Measurements from ENCODE around the gene XPO6. TPM values are rescaled to one million over a fixed set of nuclear protein-coding genes. Genes with fewer than 3 reads are reported as not detected.

XPO6 gene
- total RNA-seq, 4 donors from 2014 or later = 72.9 to 251 (median 86.4) TPM

GRCh38 chr16:28165598-28165997 is 46.2 kb downstream of the XPO6 start:
- Histone ChIP-seq H3K27ac (no peak overlapping the region), H3K4me1 (no peaks in the 10 kb centered on the region), H3K9me3 (no peaks in the 10 kb centered on the region), H3K36me3 (no peaks in the 10 kb centered on the region), H3K4me3 (no peak overlapping the region), H3K27me3 (no peaks in the 10 kb centered on the region)
- TF ChIP-seq CTCF (IDR thresholded peaks at IDR 0.05) (no peak), POLR2A (IDR thresholded peaks at IDR 0.05) (no peak)
- intact Hi-C loops (cut with DNase I; ENCODE audit: low total_unique reads) = no loop called here
- DNase-seq = no peak

GRCh38 chr16:28164140-28164539 is 47.6 kb downstream of the XPO6 start:
- H3K27ac ChIP-seq = peak overlapping the region; percentile 33 to 41
- DNase-seq = no peak

GRCh38 chr16:28163699-28164098 is 48.1 kb downstream of the XPO6 start:
- no peaks in the 10 kb centered on the region for H3K36me3 ChIP-seq
- peak overlapping the region; percentile 33 to 41 for H3K27ac ChIP-seq
- no peaks in the 10 kb centered on the region for H3K4me1 ChIP-seq
- H3K4me3 ChIP-seq = no peak overlapping the region
- no peaks in the 10 kb centered on the region for H3K27me3 ChIP-seq
- no peak for DNase-seq
- H3K9me3 ChIP-seq = no peaks in the 10 kb centered on the region
- no peak for TF ChIP-seq CTCF (IDR thresholded peaks at IDR 0.05)
- no peak for TF ChIP-seq POLR2A (IDR thresholded peaks at IDR 0.05)
- intact Hi-C loops (cut with DNase I; ENCODE audit: low total_unique reads) = no loop called here

More at GRCh38 chr16:28164140-28164539, 47.6 kb downstream of the XPO6 start:
- Histone ChIP-seq H3K9me3 (no peaks in the 10 kb centered on the region), H3K27me3 (no peaks in the 10 kb centered on the region), H3K4me3 (no peak overlapping the region), H3K4me1 (no peaks in the 10 kb centered on the region), H3K36me3 (no peaks in the 10 kb centered on the region)
- intact Hi-C loops (cut with DNase I; ENCODE audit: low total_unique reads) = no loop called here
- TF ChIP-seq CTCF (IDR thresholded peaks at IDR 0.05) = no peak
- TF ChIP-seq POLR2A (IDR thresholded peaks at IDR 0.05) = no peak

GRCh38 chr16:28162326-28162877 is 49.4 kb downstream of the XPO6 start:
- H3K9me3 ChIP-seq = no peaks in the 10 kb centered on the region
- H3K27ac ChIP-seq = no peak overlapping the region
- H3K4me1 ChIP-seq = no peaks in the 10 kb centered on the region
- no peak overlapping the region for H3K4me3 ChIP-seq
- intact Hi-C loops (cut with DNase I; ENCODE audit: low total_unique reads) = no loop called here
- no peak for TF ChIP-seq POLR2A (IDR thresholded peaks at IDR 0.05)
- no peak for TF ChIP-seq CTCF (IDR thresholded peaks at IDR 0.05)
- no peak for DNase-seq
- H3K36me3 ChIP-seq = no peaks in the 10 kb centered on the region
- H3K27me3 ChIP-seq = no peaks in the 10 kb centered on the region

GRCh38 chr16:28161626-28162025 is 50.1 kb downstream of the XPO6 start:
- Histone ChIP-seq H3K4me3 (no peak overlapping the region), H3K36me3 (no peaks in the 10 kb centered on the region), H3K9me3 (no peaks in the 10 kb centered on the region), H3K27ac (no peak overlapping the region), H3K4me1 (no peaks in the 10 kb centered on the region), H3K27me3 (no peaks in the 10 kb centered on the region)
- no peak for DNase-seq
- intact Hi-C loops (cut with DNase I; ENCODE audit: low total_unique reads) = no loop called here
- TF ChIP-seq POLR2A (IDR thresholded peaks at IDR 0.05) = no peak
- no peak for TF ChIP-seq CTCF (IDR thresholded peaks at IDR 0.05)
